Stimulated activated CD4-positive, alpha-beta T cell treated with anti-CD3 and anti-CD28 coated beads, Interleukin-15, amount 100 ng/mL, for 48 hours (primary cell): ENCODE measurements around the gene SPAG5.

Experiments used
- DNase-seq, 2 donors: peaks; one replicate each; pipeline ENCODE4 v3.0.0-alpha.2; 2020; ENCODE audit warnings: low read depth in 2 of 2

SPAG5 gene, protein sequence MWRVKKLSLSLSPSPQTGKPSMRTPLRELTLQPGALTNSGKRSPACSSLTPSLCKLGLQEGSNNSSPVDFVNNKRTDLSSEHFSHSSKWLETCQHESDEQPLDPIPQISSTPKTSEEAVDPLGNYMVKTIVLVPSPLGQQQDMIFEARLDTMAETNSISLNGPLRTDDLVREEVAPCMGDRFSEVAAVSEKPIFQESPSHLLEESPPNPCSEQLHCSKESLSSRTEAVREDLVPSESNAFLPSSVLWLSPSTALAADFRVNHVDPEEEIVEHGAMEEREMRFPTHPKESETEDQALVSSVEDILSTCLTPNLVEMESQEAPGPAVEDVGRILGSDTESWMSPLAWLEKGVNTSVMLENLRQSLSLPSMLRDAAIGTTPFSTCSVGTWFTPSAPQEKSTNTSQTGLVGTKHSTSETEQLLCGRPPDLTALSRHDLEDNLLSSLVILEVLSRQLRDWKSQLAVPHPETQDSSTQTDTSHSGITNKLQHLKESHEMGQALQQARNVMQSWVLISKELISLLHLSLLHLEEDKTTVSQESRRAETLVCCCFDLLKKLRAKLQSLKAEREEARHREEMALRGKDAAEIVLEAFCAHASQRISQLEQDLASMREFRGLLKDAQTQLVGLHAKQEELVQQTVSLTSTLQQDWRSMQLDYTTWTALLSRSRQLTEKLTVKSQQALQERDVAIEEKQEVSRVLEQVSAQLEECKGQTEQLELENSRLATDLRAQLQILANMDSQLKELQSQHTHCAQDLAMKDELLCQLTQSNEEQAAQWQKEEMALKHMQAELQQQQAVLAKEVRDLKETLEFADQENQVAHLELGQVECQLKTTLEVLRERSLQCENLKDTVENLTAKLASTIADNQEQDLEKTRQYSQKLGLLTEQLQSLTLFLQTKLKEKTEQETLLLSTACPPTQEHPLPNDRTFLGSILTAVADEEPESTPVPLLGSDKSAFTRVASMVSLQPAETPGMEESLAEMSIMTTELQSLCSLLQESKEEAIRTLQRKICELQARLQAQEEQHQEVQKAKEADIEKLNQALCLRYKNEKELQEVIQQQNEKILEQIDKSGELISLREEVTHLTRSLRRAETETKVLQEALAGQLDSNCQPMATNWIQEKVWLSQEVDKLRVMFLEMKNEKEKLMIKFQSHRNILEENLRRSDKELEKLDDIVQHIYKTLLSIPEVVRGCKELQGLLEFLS

DNA sequence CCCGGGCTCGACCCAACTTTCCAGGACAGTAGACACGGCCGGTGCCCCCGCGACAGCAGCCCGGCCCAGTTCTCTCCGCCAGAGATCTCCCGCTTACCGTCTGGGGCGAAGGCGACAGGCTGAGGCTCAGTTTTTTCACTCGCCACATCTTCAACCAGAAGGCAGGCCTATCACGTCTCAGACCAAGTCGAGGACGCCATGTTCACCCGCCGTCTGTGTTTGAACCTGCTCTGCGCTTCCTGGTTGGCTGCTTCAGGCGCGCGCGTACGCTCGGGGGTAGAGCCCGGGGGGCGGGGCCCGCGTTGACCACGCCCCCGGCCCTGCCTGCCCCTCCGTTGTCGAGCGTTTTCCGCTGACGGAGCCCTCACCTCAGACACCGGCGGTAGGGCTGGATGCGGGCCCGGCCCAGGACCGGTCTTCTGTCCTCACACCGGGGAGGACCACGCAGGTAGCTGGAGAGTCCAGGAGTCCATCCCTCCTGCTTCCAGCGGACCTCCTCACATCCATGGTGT, at the start of gene SPAG5:
Gene SPAG5 (minus strand): TSS at position 227 of the 512 bp plus-strand sequence. CDS start 79 bp downstream, at position 148.
- peak; percentile 90 to 94 for DNase-seq

DNA sequence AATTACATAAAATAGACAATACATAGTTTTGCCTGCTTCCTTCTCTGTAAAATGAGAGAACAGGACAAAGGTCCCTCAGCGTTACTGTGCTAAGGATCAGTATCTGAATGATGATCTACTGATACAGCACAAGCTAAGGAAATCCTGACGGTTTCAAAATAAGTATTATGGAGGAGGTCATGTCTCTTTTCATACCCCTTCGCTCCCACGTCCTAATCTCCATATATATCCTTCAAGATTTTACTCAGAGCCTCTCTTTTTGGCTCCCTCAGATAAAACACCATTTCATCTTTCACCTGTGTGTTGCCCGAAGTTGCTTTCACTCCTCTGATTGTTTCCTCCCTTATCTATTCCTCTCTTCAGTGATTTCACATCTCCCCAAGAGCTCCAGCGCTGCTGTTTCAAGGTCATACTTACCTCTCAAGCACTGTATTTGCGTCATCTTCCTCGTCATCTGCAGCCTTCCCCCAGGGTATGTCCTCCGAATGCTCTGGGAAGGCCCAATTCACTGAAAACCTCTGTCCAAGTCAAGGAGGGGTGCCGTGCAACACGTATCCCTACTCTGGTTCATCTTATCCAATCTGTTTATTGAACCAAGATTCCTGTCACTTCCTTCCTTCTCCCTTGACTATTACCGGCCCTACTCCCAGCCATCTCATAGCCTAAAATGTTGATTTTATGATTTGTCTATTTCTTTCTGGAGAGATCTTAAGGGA, 47.4 kb upstream of the SPAG5 start:
- no peak for DNase-seq

DNA sequence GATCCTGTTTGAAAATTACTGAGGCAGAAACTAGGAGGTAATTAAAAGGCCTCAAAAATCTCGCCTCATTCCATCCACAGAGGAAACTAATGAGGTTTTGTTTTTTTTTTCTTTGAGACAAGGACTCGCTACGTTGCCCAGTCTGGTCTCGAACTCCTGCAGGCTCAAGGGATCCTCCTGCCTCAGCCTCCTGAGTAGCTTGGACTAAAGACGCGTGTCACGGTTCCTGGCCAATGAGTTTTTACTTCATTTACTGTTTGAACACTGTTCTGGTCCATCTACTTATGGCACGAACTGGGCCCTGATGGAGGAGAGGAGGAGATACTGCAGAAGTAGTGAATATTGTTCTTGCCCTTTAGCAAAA, 46.7 kb upstream of the SPAG5 start:
- no peak for DNase-seq

DNA sequence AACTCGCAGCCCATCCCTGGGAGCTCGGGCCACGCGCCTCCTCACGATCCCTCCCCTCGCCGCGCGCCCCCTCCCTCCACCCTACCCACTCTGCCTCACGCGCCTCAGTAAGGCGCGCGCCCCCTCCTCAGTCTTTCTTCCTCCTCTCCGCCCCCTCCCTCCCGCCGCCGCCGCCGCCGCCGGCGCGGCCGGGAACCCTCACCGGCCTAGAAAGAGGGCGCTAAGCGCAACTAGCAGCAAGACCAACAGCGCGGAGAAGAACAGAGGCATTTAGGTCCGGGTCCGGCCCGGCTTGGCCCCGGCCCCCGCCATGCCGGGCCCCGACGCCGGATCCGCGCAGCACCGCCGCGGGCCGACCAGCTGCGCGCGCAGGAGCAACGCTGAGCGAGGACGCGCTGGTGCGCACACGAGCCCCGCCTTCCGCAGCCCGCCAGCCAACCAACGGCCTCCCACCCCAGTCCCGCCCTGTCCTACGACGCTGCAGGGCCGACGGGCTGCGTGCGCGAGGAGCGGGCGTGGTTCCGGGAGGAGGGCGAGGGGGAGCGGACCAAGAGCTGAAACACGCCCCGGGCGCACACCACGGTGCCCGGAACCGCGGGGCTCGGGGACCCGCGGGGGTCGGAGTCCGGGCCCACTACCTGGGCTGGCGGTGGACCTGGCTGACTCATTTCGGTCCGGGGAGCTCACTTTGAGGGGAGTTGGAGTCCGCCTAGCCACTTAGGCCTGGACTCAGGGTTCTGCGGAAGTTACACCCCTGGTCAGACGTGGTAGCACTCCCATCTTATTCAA, 46.2 kb upstream of the SPAG5 start, which contains the start of gene BLTP2:
Gene BLTP2 (minus strand): TSS at position 372 of the 789 bp plus-strand sequence. CDS start 102 bp downstream, at position 270.
- peak; percentile 92 to 96 for DNase-seq

DNA sequence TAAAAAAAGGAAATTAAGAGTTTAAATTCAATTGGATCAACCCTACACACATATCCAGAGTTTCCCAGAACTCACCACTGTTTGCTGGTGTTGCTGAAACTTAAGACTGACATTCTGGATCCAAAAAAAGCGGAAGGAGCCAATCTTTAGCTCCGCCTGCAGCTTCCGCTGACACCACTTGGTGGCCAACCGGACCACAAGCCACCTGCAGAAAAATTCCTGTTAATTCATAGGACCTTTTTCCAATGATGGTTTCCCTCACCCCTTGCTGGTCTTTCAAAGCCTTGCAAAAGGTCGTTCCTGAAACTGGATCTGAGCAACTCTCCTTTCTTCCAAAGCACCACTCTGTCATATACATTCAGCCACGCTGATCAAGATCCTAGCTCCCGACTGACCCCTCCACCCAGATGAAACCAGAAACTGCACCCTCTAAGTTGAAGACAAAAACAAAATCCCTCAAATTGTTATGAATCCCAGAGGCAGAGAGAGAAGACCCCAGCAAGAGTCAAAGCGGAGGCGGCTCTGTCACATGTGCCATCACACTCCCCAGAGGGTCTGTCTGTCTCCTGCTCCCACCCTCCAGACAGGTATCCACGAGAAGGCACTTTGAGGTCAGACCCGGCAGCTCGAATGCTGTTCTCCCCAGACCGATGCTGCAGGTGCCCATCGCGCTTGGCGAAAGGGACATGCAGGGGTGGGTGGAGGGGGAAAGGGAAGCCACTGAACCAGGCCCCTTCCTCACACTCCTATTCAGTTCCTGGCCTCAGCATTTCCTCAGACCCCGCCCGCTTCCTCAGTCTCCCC, 45.4 kb upstream of the SPAG5 start:
- DNase-seq: peak in 1 of 2 donors; percentile 10

DNA sequence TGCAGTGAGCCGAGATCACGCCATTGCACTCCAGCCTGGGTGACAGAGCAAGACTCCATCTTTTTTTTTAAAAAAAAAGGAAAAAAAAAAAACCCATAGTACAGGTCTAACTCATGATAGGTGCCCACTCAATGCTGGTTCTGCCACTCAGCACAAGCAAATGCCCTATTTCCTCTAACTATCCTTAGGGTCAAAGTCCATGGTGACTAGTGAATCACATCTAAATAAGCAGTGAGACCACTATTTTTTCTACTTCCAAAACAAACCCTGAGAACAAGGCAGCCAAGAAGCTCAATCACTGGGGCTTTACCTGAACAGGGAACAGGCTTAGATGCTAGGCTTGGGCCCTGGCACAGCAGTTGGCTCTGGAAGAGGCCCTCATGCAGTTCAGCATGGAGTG, 42.8 kb upstream of the SPAG5 start:
- no peak for DNase-seq

DNA sequence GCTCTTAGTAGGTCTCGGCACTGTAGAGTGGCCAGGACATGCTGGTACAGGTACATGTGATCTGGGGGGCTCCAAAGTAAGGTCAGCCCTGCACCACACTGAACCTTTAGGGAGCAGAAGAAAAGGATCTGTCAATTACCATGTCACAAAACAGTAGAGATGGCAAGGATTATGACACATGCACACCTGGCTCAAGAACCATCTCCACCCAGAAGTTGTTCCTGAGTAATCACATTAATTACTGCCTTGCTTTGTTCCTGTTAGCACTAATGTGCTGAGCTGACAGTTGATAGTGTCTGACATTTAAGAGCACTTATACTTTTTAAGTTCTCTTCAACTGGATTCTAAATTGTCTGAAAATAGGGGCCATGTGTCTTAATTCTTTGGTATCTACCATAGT, 36.7 kb upstream of the SPAG5 start:
- no peak for DNase-seq

DNA sequence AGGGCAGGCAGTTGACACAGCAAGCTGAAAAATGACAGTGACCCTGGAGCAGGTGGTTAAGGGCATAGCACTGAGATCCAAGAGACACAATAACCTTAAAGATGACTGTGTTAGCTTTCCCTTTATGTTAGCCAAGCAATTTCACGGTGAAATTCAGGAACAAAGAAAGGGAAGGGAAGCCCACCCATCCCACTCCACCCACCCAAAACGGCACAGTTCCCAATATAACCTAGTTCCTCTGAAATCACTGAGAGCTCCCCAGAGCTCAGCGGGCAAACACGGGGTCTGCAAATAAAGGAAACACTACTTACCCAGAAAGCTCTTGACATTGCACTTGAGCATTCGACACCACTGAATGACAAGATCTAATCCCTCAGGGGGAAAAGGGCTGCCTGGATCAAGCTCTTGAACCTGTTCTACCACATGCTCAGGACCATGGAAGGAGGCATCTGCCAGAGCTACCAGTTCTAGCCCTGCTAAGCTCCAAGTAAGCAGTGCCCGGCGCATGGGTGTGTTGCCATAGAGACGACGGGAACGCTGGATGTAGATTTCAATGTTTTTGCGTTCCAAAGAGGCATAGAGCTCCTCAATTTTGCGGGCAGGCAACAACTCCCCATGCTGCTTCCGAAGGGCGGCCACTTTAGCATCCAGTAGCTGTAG, 35.5 kb upstream of the SPAG5 start:
- no peak for DNase-seq

DNA sequence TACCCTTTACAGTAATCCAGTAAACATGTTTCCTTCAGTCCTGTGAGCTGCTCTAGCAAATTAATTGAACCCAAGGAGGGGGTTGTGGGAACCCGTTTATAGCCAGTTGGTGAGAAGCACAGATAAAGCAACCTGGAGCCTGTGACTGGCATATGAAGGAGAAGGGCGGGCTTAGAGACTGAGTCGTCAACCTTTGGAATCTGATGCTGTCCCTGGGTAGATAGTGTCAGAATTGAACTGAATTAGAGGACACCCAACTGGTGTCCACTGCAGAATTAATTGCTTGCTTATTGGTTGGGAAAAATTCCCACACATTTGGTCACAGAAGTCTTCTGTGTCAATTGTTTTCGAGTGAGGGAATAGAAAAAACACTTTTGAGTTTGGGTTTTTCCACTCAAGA, 28.0 kb upstream of the SPAG5 start:
- DNase-seq: no peak

DNA sequence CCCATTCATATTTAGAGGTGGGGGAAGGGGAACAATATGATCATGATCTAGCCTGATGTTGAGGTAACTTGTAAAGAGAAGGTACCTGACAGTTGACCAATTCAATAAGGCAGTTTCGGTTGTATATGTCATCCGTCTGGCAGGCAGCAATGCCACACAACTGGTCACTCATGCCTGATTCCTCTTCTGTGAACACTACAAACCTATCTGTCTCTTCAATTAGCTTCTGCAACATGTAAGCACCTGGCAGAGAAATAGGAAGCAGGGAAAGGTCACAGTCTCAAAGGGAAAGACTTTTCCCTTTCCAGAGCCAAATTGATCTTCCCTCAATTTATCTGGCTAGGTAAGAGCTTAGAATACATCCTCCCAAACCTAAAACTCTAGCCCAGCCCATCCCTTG, 25.3 kb upstream of the SPAG5 start:
- no peak for DNase-seq

DNA sequence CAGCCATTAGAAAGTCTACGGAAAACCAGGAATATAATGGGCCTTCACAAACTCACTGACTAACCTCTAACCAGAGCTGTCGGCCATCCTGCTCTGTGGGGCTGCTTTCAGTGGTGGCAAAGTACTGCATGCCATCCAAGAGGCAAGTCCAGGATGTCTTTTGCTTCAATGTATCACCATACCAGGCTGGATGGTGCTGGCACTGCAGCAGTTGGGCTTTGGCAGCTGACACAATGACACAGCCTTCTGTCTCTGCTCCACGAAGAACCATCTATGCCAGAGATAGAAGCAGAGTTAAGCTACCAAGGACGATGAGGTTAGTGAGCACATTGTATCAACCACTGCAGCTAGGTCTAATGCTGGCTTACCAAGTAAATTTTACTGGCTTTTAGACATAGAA, 24.9 kb upstream of the SPAG5 start:
- no peak for DNase-seq

DNA sequence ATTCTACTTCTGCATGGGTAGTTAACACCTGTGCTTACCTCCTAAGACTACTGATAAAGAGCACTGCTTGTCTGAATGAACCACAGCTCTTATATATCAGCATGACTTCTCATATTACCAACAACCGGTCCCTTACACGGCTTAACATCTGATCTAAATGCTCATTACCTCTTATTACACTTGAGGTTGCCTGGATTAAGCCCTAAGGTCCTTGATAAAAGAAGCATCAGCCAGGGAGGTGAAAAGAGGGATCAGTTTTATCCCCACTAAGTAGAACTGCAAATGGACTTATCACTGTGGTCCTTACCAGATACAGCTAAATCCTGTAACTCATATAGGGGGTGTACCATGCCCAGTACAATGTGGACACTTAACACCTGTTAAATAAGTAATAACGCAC, 23.4 kb upstream of the SPAG5 start:
- no peak for DNase-seq

DNA sequence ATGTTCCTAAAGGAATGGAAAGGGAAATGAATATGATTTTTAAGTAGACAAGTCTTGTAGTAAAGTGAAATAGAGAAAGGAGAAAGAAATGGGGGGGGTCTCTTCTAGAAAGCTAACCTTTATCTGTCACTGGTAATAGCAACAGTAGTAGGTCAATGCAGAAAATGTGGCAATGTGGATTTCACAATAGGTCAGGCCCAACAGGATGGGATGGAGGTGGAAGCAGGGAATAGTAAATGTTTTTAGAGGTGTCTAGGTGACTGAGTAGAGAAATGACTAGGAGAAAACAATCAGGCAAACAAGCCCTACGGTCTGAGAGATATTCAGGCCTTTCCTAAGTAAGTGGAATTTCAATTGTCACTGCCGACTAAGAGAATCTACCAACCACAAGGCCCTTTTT, 21.2 kb upstream of the SPAG5 start:
- no peak for DNase-seq

DNA sequence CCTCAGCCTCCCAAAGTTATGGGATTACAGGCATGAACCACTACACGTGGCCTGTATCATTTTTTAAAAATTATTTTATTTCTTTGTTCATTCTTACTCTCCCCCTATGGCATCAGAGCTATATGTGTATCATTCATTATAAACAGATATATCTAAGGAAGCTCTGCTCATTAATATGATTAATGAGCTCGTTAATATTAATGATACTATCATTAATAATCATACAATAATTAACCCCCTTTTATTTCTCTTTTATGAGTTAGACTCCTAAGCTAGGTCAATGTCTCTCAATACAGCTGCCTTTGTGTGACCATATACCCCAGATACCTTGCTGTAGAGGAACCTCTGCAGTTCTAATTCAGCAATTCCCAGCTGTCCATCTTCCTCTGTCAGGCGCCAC, 19.6 kb upstream of the SPAG5 start:
- DNase-seq: no peak

DNA sequence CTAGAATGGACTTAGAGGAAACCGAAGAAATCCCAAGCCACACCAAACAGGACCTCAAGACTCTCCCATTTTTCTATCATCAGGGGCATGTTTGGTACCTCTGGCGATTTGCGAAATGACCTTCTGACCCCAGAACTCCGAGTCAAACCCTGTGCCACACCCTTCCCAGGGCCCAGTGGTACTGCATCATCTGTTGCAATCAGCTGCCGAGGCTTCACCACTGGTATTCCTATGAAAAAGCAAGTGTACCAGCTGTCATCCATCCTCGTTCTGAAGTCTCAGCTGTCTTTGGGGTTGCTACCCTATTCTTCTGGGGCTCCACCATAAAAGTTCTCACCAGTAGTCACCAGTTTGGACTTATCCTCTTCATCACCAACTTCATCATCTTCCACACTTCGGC, 17.5 kb upstream of the SPAG5 start:
- no peak for DNase-seq

DNA sequence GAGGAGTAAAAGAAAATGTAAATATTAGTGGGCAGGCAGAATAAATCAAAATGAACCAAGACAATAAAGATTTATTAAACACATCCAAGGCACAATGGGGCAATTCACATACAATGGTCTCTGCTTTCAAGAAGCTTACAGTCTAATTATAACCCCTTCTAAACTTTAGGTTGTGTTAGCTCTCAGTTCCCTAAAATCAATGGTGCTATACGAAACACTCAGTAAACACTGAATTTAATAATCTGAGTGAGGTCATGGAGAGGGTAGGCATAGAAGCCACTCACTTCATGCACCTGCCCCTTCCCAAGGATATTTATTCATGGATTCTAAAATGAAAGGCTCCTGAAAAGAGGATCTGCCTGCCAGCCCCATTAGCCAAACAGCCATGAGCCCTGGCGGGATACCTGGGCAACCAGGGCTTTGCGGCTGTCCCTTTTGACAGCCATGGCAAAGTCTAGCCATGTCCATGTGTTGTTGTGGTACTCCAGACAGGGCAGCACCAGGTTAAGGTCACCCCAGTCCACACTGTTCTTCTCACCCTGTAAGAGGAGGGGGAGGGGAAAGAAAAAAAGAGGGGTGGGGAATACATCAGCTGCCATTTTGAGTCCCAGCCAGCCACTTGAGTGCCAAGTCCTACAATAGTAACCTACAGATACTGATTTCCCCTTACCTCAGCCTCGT, 16.6 kb upstream of the SPAG5 start:
- no peak for DNase-seq

DNA sequence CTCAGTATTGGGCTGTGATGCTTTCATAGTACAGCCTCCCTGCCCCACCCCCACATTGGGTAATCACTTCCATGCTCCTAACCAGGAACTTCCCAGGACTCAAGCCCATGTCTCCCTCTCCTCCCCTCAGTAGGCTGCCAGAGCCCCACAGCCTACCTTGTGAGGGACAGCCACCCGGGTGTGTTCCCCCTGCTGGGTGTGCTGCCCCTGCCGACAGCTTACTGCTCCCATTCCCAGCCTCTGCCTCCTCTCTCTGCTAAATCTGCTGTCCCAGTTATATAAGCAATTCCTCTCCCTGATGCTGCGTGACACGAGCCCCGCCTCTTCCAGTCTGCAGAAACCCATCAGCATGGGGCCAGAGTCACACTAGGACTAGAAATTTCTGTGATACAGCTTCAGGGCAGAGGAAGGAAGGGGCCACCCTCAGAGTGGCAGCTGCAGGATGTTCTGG, 15.1 kb upstream of the SPAG5 start, which contains the start of gene RSKR:
Gene RSKR (minus strand): TSS at position 255 of the 451 bp plus-strand sequence. CDS start 24 bp downstream, at position 231.
- DNase-seq: no peak
